Transverse colon (tissue), 4 donors: ENCODE results near the gene PER2. TPM values are rescaled to one million over a fixed set of nuclear protein-coding genes. Genes with fewer than 3 reads are reported as not detected.

Experiments
- DNase-seq: peaks from one replicate; pipeline ENCODE4 v3.0.0-alpha.2; 2019
- H3K27ac ChIP-seq, 4 donors: fragments of 200-600 bp; sonication (generic); 2 replicates each; pipeline ENCODE4 v1.5.1; 2016 to 2018; ENCODE audit warnings: inconsistent platforms in 4 of 4
- H3K27me3 ChIP-seq: fragments of 200-600 bp; sonication (generic); 2 replicates; pipeline ENCODE4 v1.5.1; 2017; ENCODE audit warnings: inconsistent platforms
- H3K36me3 ChIP-seq, 4 donors: fragments of 200-600 bp; sonication (generic); 2 replicates each; pipeline ENCODE4 v1.5.1; 2017 to 2019; ENCODE audit warnings: inconsistent platforms in 4 of 4
- H3K4me1 ChIP-seq, 4 donors: fragments of 200-600 bp; sonication (generic); 2 replicates each; pipeline ENCODE4 v1.5.1; 2017 to 2020; ENCODE audit warnings: inconsistent platforms in 4 of 4
- H3K4me3 ChIP-seq, 4 donors: fragments of 200-600 bp; sonication (generic); 1 replicate in 1 of 4; 2 replicates in 3 of 4; pipeline versions ENCODE4 v1.5.1 to v1.6.1; 2017 to 2019; ENCODE audit warnings: inconsistent platforms in 4 of 4
- H3K9me3 ChIP-seq, 2 donors: fragments of 200-600 bp; sonication (generic); 2 replicates each; pipeline ENCODE4 v1.5.1; 2017 to 2019; ENCODE audit warnings: inconsistent platforms in 2 of 2
- CTCF ChIP-seq, 5 experiments: fragments of 200-600 bp in 3 of 5; fragments of 450-650 bp in 2 of 5; sonication (generic) in 3 of 5; IDR thresholded peaks; 1 replicate in 2 of 5; 2 replicates in 3 of 5; pipeline ENCODE4 v1.5.1; 2016 to 2017; ENCODE audit warnings: antibody characterized with exemption in 5 of 5, inconsistent platforms in 3 of 5, mild to moderate bottlenecking in 2 of 5, moderate library complexity in 1 of 5
- EP300 ChIP-seq: sonication (generic); formaldehyde crosslinking; IDR thresholded peaks from one replicate; pipeline ENCODE4 v1.6.1; 2017; ENCODE audit warnings: antibody characterized with exemption, low read depth
- POLR2A ChIP-seq: fragments of 450-650 bp; IDR thresholded peaks from one replicate; pipeline ENCODE4 v1.6.1; 2016; ENCODE audit warnings: antibody characterized with exemption, mild to moderate bottlenecking, moderate library complexity
- POLR2AphosphoS5 ChIP-seq, 3 donors: sonication (generic); formaldehyde crosslinking; IDR thresholded peaks; one replicate each; pipeline ENCODE4 v1.6.1; 2016; ENCODE audit warnings: antibody characterized with exemption in 3 of 3
- WGBS, 2 donors: methylation state at CpG; one replicate each; pipeline ENCODE4 v1.1.5; 2018; ENCODE audit warnings: low coverage in 1 of 2; 5-methylcytosine and 5-hydroxymethylcytosine counted together
- in situ Hi-C, 4 donors: fragments of 200-750 bp; cut with MboI; loops; one replicate each; pipeline versions ENCODE4 v1.15.0 to v1.15.1; 2017; ENCODE audit warnings: low sequenced_read_pairs in 3 of 4, low pct_ligation_motif_present in 1 of 4, low pct_unique_long_range_greater_than_20kb in 1 of 4
- intact Hi-C: fragments of 100-400 bp; cut with DNase I; formaldehyde crosslinking; loops from one replicate; pipeline ENCODE4 v1.15.1; 2023; ENCODE audit warnings: low total_unique reads
- total RNA-seq, 4 donors: library from RNA; depleted of rRNA; stranded (reverse); fragments of >200 nt; gene quantifications; one replicate each; pipeline ENCODE4 v1.1.0, GENCODE V29; 2016

PER2 gene
- total RNA-seq, 4 donors from 2014 or later = 19.1 to 67.3 (median 32.3) TPM

- no peak overlapping the region for H3K4me3 ChIP-seq
- H3K4me1 ChIP-seq = peaks cover 0 to 21% (median 18%) of the 10 kb centered on the region in 4 donors
- DNase-seq = no peak
- peaks cover 0 to 44% (median 14%) of the 10 kb centered on the region in 4 donors for H3K36me3 ChIP-seq
- intact Hi-C loops (no loop called here), in situ Hi-C loops (loop anchor here in 1 of 4 donors (25.0 kb wide), 1 partner anchor 409 kb away; the partner anchor contains the start of gene RAMP1)
- H3K27ac ChIP-seq = no peak overlapping the region
- no peaks in the 10 kb centered on the region for H3K27me3 ChIP-seq
- no peaks in the 10 kb centered on the region for H3K9me3 ChIP-seq
- WGBS, 2 donors = 45 to 83% methylated on average over 2 to 12 of the region's 13 CpGs
- TF ChIP-seq EP300 = no peak
- no peak for TF ChIP-seq POLR2A
- TF ChIP-seq POLR2AphosphoS5 (IDR thresholded peaks at IDR 0.05) = no peak
- no peak for TF ChIP-seq CTCF (IDR thresholded peaks at IDR 0.05)
Measured at GRCh38 chr2:238271061-238271554, 17.3 kb downstream of the PER2 start.

GRCh38 chr2:238270606-238271005 is 17.8 kb downstream of the PER2 start:
- no peaks in the 10 kb centered on the region for H3K27me3 ChIP-seq
- H3K27ac ChIP-seq = no peak overlapping the region
- in situ Hi-C loops (loop anchor here in 1 of 4 donors (25.0 kb wide), 1 partner anchor 408 kb away; the partner anchor contains the start of gene RAMP1), intact Hi-C loops (no loop called here)
- no peak overlapping the region for H3K4me3 ChIP-seq
- WGBS, 2 donors = 83% methylated on average over 9 of the region's 9 CpGs; no CpG with 5 or more reads in 1 of the 2 donors
- no peaks in the 10 kb centered on the region for H3K9me3 ChIP-seq
- peaks cover 0 to 41% (median 12%) of the 10 kb centered on the region in 4 donors for H3K36me3 ChIP-seq
- TF ChIP-seq POLR2A = no peak
- no peak for TF ChIP-seq EP300
- no peak for TF ChIP-seq POLR2AphosphoS5 (IDR thresholded peaks at IDR 0.05)
- no peak for TF ChIP-seq CTCF (IDR thresholded peaks at IDR 0.05)
- H3K4me1 ChIP-seq = peaks cover 0 to 21% (median 18%) of the 10 kb centered on the region in 4 donors
- DNase-seq = no peak

- TF ChIP-seq EP300 = no peak
- TF ChIP-seq CTCF (IDR thresholded peaks at IDR 0.05) = no peak
- TF ChIP-seq POLR2A = no peak
- no peak for TF ChIP-seq POLR2AphosphoS5 (IDR thresholded peaks at IDR 0.05)
- intact Hi-C loops = loop anchor here (10.0 kb wide), 2 partner anchors 75 to 415 kb away; partner anchors contain the start of gene RAMP1
- Histone ChIP-seq H3K4me1 (peaks cover 0 to 18% (median 15%) of the 10 kb centered on the region in 4 donors), H3K27me3 (no peaks in the 10 kb centered on the region), H3K9me3 (no peaks in the 10 kb centered on the region), H3K36me3 (peaks cover 0 to 41% (median 8%) of the 10 kb centered on the region in 4 donors), H3K27ac (no peak overlapping the region), H3K4me3 (no peak overlapping the region)
- no peak for DNase-seq
- 93 to 95% methylated on average over 3 to 6 of the region's 6 CpGs for WGBS, 2 donors
- in situ Hi-C loops = loop anchor here in 3 of 4 donors (10.0 to 25.0 kb wide), 2 partner anchors 407 to 415 kb away; partner anchors contain the start of gene RAMP1 (in 3 of the 3)
Measured at GRCh38 chr2:238269741-238270140, 18.7 kb downstream of the PER2 start.

GRCh38 chr2:238267884-238268680 is 20.3 kb downstream of the PER2 start:
- no peaks in the 10 kb centered on the region for H3K9me3 ChIP-seq
- no peak for DNase-seq
- peaks cover 0 to 44% (median 6%) of the 10 kb centered on the region in 4 donors for H3K36me3 ChIP-seq
- intact Hi-C loops = loop anchor here (10.0 kb wide), 2 partner anchors 73 to 413 kb away; partner anchors contain the start of gene RAMP1
- in situ Hi-C loops = loop anchor here in 3 of 4 donors (10.0 to 25.0 kb wide), 2 partner anchors 406 to 413 kb away; partner anchors contain the start of gene RAMP1 (in 3 of the 3)
- no peak overlapping the region for H3K27ac ChIP-seq
- WGBS, 2 donors = 91% methylated on average over 20 of the region's 20 CpGs; no CpG with 5 or more reads in 1 of the 2 donors
- TF ChIP-seq EP300 (no peak), POLR2AphosphoS5 (IDR thresholded peaks at IDR 0.05) (no peak), POLR2A (no peak), CTCF (IDR thresholded peaks at IDR 0.05) (no peak)
- H3K4me3 ChIP-seq = no peak overlapping the region
- peaks cover 9 to 21% (median 18%) of the 10 kb centered on the region in 4 donors for H3K4me1 ChIP-seq
- H3K27me3 ChIP-seq = no peaks in the 10 kb centered on the region
